ENCODE data around the gene UBXN6. TPM values are rescaled to one million over a fixed set of nuclear protein-coding genes. Genes with fewer than 3 reads are reported as not detected.
A peak's percentile ranks its signal among the peaks of the same experiment; 100 is the strongest.

Gene UBXN6
- total RNA-seq, 1 experiment from 2014 or later: 76.5 TPM

DNA sequence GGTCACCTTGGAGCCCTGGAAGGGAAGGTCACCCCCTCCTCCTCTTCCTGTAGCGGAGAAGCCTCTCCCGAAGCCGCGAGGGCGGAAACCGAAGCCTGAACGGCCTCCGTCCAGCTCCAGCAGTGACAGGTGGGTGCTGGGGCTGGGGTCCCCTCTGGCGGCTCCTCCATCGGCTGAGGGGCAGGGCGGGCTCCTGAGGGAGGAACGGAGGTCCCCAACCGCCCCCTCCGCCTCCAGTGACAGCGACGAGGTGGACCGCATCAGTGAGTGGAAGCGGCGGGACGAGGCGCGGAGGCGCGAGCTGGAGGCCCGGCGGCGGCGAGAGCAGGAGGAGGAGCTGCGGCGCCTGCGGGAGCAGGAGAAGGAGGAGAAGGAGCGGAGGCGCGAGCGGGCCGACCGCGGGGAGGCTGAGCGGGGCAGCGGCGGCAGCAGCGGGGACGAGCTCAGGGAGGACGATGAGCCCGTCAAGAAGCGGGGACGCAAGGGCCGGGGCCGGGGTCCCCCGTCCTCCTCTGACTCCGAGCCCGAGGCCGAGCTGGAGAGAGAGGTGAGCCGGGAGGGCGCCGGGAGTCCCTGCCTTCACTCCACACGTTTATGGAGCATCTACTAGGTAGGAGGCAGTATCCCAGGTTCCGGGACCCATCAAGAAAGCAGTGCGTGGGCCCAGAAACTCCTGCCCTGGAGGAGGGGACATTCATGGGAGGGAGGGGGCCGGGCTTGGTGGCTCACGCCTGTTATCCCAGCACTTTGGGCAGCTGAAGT is 36.5 kb upstream of the UBXN6 start (continued):
- no peak for TF ChIP-seq EZH2 (IDR thresholded peaks at IDR 0.05)
- TF ChIP-seq CBX3 (IDR thresholded peaks at IDR 0.05; ENCODE audit: low read depth): no peak
- TF ChIP-seq SRF (IDR thresholded peaks at IDR 0.05; ENCODE audit: low read depth): no peak
- TF ChIP-seq, protein P1, sequence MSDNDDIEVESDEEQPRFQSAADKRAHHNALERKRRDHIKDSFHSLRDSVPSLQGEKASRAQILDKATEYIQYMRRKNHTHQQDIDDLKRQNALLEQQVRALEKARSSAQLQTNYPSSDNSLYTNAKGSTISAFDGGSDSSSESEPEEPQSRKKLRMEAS (IDR thresholded peaks at IDR 0.05): no peak

DNA sequence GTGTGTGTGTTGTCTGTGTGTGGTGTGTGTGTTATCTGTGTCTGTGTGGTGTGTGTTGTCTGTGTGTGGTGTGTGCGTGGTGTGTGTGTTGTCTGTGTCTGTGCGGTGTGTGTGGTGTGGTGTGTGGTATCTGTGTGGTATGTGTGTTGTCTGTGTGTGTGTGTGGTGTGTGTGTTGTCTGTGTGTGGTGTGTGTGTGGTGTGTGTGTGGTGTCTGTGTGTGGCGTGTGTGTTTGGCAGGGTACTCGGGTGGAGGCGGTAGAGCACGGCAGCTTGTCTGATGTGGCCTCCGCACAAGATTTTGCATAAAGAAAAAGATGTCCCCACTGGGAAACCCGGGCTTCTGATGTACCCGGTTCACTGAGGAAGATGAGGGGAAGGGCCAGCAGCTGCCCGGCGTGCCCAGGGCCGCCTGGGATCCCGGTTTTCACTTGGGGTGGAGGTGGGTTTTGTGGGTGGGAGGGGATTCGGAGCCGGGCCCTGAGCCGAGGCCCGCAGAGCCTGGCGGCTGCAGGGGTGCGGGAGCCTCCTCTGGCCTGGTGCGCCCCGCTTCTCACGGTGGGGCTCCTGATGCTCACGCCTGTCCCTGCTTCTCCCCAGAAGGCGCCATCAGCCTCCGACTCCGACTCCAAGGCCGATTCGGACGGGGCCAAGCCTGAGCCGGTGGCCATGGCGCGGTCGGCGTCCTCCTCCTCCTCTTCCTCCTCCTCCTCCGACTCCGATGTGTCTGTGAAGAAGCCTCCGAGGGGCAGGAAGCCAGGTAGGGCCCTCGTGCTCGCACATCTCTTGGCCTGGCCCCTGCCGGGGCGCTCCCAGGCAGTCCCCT is 35.7 kb upstream of the UBXN6 start:
- Histone ChIP-seq H3K27me3 (ENCODE audit: insufficient read depth, low read length) (no peaks in the 10 kb centered on the region), H3K36me3 (ENCODE audit: control insufficient read depth in 1 of 2, insufficient read depth in 2 of 2, low read length in 2 of 2) (peaks cover 6 to 33% of the 10 kb centered on the region in 2 experiments; a peak in 3 of 4 replicates), H2AFZ (ENCODE audit: low read depth, low read length, poor library complexity, severe bottlenecking) (no peak overlapping the region), H3K27ac (ENCODE audit: low read depth, low read length) (peak overlapping the region; percentile 19; the same call in 1 of the 2 replicates), H4K20me1 (ENCODE audit: insufficient read depth) (no peaks in the 10 kb centered on the region), H3K4me2 (ENCODE audit: low read length) (no peak overlapping the region), H3K4me3 (replicated peaks in 1 of 2; ENCODE audit: low read depth in 1 of 2, low read length in 2 of 2) (no peak overlapping the region), H3K4me1 (ENCODE audit: control insufficient read depth in 1 of 2, insufficient read depth in 2 of 2, low read length in 2 of 2) (peaks cover 0 to 3% of the 10 kb centered on the region in 2 experiments; a peak in 2 of 4 replicates), H3K79me2 (ENCODE audit: insufficient read depth, low read length) (no peaks in the 10 kb centered on the region), H3K9ac (ENCODE audit: low read length) (no peak overlapping the region), H3K9me2 (ENCODE audit: insufficient read depth) (no peaks in the 10 kb centered on the region), H3K9me3 (ENCODE audit: control insufficient read depth in 1 of 2, insufficient read depth in 1 of 2, low read depth in 1 of 2, low read length in 2 of 2) (peaks cover 0 to 4% of the 10 kb centered on the region in 2 experiments; a peak in 1 of 4 replicates)
- intact Hi-C loops (cut with micrococcal nuclease): no loop called here
- ChIA-PET CTCF (no interaction called here), RAD21 (ENCODE audit: low non-redundant PET in 1 of 2, low total read pairs in 2 of 2, uncharacterized antibody in 2 of 2, unreplicated experiment in 2 of 2) (no interaction called here), POLR2A (no interaction called here)
- DNase-seq (ENCODE audit: low read depth, low spot score): no peak
- BruUV-seq (replicated peaks): no TSS peak
- ATAC-seq: no peak
- TF ChIP-seq CBX3 (IDR thresholded peaks at IDR 0.05; ENCODE audit: low read depth): no peak
- no peak for TF ChIP-seq FOSL1 (IDR thresholded peaks at IDR 0.05; ENCODE audit: low read depth)
- TF ChIP-seq SP1 (IDR thresholded peaks at IDR 0.05; ENCODE audit: low read depth): no peak
- TF ChIP-seq POLR2AphosphoS5 (IDR thresholded peaks at IDR 0.05; ENCODE audit: low read depth, low read length): no peak
- TF ChIP-seq, protein P2, sequence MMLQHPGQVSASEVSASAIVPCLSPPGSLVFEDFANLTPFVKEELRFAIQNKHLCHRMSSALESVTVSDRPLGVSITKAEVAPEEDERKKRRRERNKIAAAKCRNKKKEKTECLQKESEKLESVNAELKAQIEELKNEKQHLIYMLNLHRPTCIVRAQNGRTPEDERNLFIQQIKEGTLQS (IDR thresholded peaks at IDR 0.05): no peak
- TF ChIP-seq, protein P3, sequence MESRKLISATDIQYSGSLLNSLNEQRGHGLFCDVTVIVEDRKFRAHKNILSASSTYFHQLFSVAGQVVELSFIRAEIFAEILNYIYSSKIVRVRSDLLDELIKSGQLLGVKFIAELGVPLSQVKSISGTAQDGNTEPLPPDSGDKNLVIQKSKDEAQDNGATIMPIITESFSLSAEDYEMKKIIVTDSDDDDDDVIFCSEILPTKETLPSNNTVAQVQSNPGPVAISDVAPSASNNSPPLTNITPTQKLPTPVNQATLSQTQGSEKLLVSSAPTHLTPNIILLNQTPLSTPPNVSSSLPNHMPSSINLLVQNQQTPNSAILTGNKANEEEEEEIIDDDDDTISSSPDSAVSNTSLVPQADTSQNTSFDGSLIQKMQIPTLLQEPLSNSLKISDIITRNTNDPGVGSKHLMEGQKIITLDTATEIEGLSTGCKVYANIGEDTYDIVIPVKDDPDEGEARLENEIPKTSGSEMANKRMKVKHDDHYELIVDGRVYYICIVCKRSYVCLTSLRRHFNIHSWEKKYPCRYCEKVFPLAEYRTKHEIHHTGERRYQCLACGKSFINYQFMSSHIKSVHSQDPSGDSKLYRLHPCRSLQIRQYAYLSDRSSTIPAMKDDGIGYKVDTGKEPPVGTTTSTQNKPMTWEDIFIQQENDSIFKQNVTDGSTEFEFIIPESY (IDR thresholded peaks at IDR 0.05; ENCODE audit: extremely low read depth, insufficient replicate concordance, low read length): no peak
